Adipose tissue (tissue), 3 donors: Measurements from ENCODE around the gene NCEH1. TPM values are rescaled to one million over a fixed set of nuclear protein-coding genes. Genes with fewer than 3 reads are reported as not detected.

Source experiments
- H3K27ac ChIP-seq: one replicate; pipeline ENCODE4 v1.5.1; 2013; ENCODE audit warnings: low read depth, low read length
- WGBS, 3 donors: extraction: QIAGEN DNeasy Blood & Tissue Kit; methylation state at CpG; one replicate each; pipeline ENCODE4 v1.1.7; 2013; 5-methylcytosine and 5-hydroxymethylcytosine counted together
- polyA plus RNA-seq, 3 donors: library from polyadenylated mRNA; stranded (reverse); fragments of 200-250 nt; gene quantifications; one replicate each; pipeline ENCODE4 v1.2.3, GENCODE V29; 2013
- donor health status: healthy with polysubstance abuse.
- donor health status: Bipolar disorder and iron deficiency.
- donor health status: healthy.

NCEH1 gene
- polyA plus RNA-seq, 3 donors, result 2.0 to 3.0 (median 2.2) TPM

DNA sequence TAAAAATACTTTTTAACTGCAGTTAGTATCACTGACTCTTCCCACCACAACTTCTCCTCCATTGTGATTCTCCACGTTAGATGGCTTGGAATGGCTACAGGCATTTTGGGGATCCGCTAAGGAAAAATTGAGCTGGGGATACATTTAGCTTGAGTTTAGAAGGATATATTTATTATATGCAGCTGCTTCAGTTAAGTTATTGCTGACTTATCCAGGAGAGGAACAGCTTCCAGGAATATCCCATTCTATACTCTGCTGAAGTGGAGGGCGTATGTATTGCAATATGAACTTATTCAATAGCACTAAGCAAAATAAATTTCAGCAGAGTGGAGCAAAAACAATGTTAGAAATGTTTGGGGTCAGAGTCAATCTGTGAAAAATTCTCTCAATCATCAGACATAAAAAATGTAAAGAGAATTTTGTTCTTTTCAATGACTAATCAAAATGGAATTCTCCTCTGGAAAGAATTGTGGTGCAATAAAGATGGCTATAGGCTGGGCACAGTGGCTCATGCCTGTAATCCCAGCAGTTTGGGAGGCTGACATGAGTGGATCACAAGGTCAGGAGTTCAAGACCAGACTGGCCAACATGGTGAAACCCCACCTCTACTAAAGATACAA, 84.7 kb downstream of the NCEH1 start:
- no peak overlapping the region for H3K27ac ChIP-seq
- WGBS, 3 donors, result 62 to 67% (median 63%) methylated on average over 3 of the region's 3 CpGs

DNA sequence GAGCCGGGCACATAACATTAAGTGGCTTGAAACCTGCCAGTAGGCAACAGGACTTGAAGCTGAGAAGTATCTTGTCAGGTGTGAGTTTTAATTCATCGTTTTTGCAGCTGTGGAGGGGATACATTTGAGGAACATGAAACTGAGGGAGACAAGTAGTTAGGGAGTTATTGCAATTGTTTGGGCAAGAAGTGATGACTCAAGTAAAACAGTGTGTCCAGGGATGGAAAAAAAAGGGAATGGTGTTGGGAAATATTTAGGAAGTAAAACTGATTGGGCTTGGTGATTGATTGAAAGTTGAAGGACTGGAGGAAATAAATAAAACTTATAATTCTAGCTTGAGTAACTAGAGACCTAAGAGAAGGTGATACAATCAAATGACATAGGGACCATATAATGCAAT, 85.5 kb downstream of the NCEH1 start:
- 82 to 87% (median 85%) methylated on average over 2 of the region's 2 CpGs for WGBS, 3 donors
- H3K27ac ChIP-seq, result no peak overlapping the region

DNA sequence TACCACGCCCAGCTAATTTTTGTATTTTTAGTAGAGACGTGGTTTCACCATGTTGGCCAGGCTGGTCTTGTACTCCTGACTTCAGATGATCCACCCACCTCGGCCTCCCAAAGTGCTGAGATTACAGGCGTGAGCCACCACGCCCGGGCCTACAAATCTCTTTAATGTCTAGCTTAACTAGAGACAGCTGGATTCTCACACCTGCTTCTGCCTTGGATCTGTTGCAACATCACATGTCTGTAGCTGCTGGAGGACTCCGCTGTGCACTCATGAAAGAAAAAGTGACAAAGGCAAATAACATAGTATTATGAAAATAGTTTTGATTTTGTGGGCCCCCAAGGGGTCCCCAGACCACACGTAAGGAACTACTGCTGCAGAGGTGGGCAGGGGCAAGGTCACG, 85.9 kb downstream of the NCEH1 start:
- H3K27ac ChIP-seq, result no peak overlapping the region
- 88 to 94% (median 92%) methylated on average over 9 of the region's 9 CpGs for WGBS, 3 donors

DNA sequence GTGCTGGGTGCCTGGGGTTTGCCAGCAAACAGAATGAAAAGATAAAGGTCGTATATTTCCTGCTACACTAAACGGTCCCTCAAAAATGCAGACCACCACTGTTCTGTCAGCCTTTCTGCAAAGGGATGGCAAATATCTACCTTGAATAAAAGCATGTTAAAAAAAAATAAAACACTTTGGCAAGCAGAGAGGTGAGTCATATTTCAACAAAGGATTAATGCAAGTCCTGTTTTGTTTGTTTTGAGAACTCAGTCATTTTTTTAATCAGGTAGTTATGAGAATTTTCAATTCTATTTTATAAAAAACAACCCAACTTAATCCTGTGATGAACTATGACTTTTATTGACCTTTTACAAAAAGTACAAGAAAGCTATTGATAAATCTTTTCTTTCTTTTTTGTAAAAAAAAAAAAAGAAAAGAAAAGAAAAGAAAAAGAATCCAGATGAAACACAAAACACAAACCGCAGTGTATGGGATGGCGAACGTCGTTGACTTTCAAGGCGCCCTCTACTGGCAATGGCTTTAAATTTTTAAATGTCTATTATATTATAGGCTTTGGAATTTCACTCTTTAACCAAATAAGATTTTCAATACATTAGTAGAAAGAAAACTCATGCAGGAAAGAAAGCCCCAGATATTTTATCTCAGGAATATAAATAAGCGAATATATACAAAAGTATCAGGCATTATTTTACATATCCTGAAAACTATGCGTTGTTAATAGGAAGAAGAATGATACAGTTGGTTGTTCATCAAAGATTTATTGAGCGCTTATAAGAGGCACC, 87.8 kb downstream of the NCEH1 start:
- no peak overlapping the region for H3K27ac ChIP-seq
- 32 to 34% (median 33%) methylated on average over 10 of the region's 10 CpGs for WGBS, 3 donors

- H3K27ac ChIP-seq, result no peak overlapping the region
These were observed 88.7 kb downstream of the NCEH1 start for GRCh38 chr3:172622156-172622555.

GRCh38 chr3:172617976-172618375, 92.9 kb downstream of the NCEH1 start:
- H3K27ac ChIP-seq, result no peak overlapping the region
- 72 to 90% (median 84%) methylated on average over 3 of the region's 3 CpGs for WGBS, 3 donors

More at GRCh38 chr3:172622156-172622555, 88.7 kb downstream of the NCEH1 start:
- 56 to 75% (median 66%) methylated on average over 2 of the region's 2 CpGs for WGBS, 3 donors

- WGBS, 3 donors, result 93 to 98% (median 94%) methylated on average over 6 of the region's 6 CpGs
- H3K27ac ChIP-seq, result no peak overlapping the region
These were observed 93.7 kb downstream of the NCEH1 start for GRCh38 chr3:172617013-172617706.

GRCh38 chr3:172616031-172616461, 94.8 kb downstream of the NCEH1 start:
- no peak overlapping the region for H3K27ac ChIP-seq
- 37 to 75% (median 54%) methylated on average over 1 of the region's 1 CpG for WGBS, 3 donors

DNA sequence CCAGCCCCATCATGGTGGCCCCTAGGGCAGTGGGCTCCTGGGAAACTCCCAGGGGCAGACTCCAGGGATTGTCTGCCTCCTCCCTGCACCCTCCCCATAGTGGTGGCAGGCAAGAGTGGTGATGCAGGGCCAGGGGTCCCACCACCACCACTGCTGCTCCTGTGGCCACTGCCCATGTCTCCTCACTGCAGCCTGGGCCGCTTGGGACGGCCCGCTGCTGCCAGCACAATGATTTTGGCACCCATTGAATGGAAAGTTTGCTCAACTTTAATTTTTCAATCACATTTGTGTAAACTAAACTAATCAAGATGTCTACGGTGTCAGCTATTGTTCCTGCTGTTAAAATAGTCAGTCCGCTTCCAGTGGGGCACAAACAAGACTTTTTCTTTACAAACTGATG, 95.6 kb downstream of the NCEH1 start:
- no peak overlapping the region for H3K27ac ChIP-seq
- 25 to 80% (median 73%) methylated on average over 5 of the region's 5 CpGs for WGBS, 3 donors

DNA sequence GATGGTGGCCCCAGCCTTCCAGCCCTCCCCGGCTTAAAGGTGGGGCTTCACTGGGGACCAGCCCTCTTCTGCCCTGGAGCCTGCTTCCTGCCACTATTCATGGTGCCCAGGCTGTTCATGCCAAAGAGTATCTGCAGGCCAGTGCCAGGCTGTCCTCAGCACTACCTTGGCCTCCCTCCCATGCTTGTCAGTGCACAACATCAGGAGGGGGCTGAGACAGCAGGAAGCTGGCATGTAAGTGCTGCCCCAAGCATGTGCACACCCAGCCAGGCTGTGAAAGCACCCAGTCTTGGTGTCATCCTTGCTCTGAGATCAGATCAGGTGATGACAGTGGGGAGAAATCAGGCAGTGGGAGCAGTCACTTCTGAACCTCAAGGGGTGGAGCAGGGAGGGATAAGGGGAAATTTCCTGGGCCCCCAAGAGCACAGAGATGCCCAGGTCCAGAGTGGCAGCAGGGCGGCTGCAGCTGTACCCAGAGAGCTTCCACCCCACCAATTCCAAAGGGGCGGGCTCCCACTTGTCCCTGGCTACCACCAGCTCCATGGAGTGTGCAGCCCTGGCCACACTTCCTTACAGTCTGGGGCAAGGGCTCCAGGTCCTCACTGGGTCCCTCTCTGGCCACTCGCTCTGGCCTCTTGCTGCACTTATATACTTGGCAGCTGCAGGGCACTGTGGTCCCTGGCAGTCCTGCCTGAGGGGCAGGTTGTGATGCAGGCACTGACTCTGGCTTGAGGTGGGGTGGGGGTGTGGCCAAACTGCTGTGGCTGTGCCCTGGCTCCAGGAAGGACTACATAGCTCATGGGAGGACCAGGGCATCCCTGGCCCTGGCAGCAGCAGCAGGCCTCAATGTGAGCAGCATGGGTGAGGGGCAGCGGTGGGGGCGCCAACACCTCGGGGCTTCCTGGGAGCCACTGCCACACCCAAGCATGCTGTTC, 96.3 kb downstream of the NCEH1 start:
- 93 to 95% (median 95%) methylated on average over 7 of the region's 7 CpGs for WGBS, 3 donors
- H3K27ac ChIP-seq, result no peak overlapping the region

- WGBS, 3 donors, result 93 to 96% (median 95%) methylated on average over 2 of the region's 2 CpGs
- H3K27ac ChIP-seq, result no peak overlapping the region
These were observed 97.0 kb downstream of the NCEH1 start for GRCh38 chr3:172613845-172614244.

- WGBS, 3 donors, result 98 to 100% (median 99%) methylated on average over 6 of the region's 6 CpGs
These were observed 97.8 kb downstream of the NCEH1 start for GRCh38 chr3:172612871-172613678.

DNA sequence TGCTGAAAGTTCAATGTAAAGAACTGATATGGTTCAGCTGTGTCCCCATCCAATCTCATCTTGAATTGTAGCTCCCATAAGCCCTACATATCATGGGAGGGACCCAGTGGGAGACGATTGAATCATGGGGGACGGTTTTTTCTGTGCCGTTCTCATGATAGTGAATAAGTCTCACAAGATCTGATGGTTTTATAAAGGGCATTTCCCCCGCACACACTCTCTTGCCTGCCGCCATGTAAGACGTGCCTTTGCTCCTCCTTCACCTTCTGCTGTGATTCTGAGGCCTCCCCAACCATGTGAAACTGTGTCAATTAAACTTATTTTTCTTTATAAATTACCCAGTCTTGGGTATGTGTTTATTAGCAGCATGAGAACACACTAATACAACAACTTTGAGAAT, 101.1 kb downstream of the NCEH1 start:
- no peak overlapping the region for H3K27ac ChIP-seq
- 93 to 96% (median 94%) methylated on average over 6 of the region's 6 CpGs for WGBS, 3 donors

More at GRCh38 chr3:172612871-172613678, 97.8 kb downstream of the NCEH1 start:
- no peak overlapping the region for H3K27ac ChIP-seq

DNA sequence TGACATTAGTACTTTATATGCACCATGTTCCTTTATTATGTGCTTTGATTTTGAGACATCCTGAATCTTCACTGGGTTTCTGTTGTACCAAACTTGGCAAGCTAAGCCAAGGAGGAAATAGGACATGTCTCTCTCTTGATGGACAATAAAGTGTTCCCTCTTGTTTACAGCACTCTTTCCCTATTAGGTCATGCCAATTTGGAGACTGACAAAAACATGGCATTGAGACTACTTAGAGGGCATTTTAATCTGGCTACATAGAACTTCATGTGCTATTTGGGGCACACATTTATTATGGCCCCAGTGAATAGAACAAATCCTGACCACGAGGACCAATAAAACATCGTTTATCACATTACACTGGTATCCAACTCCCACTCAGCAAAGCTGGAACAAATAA, 102.3 kb downstream of the NCEH1 start:
- H3K27ac ChIP-seq, result no peak overlapping the region
- WGBS, 3 donors, result 44 to 72% (median 56%) methylated on average over 2 of the region's 2 CpGs

GRCh38 chr3:172607305-172608121, 103.4 kb downstream of the NCEH1 start:
- H3K27ac ChIP-seq, result no peak overlapping the region
- 77 to 80% (median 80%) methylated on average over 2 of the region's 2 CpGs for WGBS, 3 donors

DNA sequence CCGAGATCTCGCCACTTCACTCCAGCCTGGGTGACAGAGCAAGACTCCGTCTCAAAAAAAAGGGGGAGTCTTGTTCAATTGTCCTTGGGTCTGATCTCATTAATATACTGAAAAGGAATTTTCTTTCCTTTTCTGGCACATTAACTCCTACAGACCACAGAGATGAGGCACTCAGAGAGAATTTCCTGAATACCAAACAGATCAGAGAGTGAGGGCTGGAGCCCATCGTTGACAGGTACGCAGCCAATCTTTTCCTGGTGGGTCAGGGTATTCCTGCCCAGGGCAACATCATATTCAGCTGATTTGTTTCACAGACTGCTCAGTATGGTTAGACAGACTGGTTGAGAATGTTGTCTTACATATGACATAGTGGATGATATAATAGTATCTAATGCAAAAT, 104.8 kb downstream of the NCEH1 start:
- H3K27ac ChIP-seq, result no peak overlapping the region
- WGBS, 3 donors, result 86 to 95% (median 89%) methylated on average over 5 of the region's 5 CpGs
